ENCODE measurements around the gene UGT1A8.
"Not testable (repeated sequence)": the region's sequence is repeated elsewhere in the genome, so short reads cannot be mapped to it uniquely, and the experiment has no call there.

The UGT1A8 gene

DNA sequence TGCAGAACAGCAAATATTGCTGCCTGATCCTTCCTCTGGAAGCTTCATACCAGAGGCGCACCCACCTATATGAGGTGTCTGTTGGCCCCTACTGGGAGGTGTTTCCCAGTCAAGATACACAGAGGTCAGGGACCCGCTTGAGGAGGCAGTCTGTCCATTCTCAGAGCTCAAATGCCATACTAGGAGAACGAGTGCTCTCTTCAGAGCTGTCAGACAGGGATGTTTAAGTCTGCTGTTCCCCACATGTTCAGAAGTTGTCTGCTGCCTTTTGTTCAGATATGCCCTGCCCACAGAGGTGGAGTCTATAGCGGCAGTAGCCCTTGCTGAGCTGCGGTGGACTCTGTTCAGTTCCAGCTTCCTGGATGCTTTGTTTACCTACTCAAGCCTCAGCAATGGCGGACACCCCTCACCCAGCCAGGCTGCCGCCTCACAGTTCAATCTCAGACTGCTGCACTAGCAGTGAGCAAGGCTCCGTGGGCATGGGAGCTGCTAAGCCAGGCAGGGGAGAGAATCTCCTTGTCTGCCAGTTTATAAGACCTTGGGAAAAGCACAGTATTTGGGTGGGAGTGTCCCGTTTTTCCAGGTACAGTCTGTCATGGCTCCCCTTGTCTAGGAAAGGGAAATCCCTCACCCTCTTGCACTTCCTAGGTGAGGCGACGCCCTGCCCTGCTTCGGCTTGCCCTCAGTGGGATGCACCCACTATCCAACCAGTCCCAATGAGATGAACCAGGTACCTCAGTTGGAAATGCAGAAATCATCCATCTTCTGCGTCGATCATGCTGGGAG lies 119.6 kb downstream of the UGT1A8 start:
- DNase-seq: not testable (repeated sequence)

DNA sequence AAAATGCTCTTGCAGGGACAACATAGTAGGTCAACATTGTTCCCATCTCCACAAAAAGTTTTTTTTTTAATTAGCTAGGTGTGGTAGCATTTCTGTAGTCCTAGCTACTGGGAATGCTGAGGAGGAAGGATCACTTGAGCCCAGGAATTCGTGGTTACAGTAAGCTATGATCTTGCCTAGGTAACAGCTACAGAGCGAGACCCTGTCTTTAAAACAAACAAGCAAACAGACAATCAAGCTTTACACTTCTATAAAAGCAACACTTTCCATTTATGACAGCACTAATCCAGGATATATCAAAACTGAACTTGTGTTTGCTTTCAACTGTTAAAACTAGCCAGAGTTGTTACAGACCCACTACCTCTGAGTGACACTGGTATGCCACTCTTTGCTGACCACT lies 123.4 kb downstream of the UGT1A8 start:
- no peak for DNase-seq

DNA sequence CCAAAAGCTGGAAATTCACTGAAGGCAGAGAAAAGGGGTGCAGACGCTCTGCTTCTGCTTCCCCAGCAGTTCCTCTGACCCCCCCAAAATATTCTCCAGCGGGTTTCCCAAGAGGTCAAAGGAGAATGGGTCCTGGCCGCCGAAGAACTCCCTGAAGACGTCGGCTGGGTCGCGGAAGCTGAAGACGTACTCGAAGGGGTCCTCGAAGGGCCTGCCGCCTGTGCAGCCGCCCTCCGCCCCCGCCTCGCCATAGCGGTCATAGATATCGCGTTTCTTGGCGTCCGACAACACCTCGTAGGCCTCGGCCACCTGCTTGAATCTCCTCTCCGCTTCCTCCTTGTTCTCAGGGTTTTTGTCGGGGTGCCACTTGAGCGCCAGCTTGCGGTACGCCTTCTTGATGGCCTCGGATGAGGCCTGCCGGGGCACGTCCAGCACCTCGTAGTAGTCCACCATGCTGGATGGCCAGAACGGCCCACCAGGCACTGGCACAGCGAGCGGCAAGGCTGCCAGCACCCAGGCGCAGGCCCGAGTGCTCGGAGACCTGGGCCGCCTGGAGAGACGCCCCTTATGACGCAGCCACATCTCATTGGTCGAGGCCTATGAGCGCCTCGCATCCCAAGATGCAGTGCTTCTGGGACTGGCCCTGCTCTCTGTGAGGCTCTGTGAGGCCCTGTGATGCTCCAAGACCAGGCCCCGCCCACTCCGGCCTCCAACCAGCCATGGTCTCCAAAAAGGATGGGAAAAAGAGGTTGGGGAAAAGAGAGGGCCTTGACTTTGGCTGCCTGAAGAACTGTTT lies 126.2 kb downstream of the UGT1A8 start:
- no peak for DNase-seq

DNA sequence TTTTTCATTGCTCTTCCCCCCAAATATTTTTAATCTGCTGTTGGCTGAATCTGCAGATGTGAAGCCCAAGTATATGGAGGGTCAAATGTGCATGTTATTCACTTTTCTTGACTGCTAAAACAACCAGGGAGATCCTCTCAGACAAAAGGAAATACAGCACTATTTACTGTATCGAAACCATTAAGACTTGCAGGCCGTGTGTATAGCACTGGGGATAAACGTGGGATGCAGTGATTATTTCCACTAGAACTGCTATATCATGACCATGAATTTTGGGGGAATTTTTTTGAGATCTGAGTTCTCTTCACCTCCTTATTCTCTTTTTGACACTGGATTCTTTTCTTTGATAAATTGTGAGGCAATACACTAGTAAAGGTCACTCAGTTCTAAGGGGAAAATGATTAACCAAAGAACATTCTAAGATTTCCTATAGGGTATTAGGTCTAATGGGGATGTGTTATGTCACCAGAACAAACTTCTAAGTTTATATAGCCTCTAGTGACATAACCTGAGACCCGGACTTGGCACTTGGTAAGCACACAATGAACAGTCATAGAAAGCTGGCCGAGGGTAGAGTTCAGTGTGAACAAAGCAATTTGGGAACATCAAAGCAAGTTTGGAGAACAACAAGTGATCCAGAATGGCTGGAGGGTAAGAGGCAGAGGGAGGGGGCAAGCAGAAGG lies 127.8 kb downstream of the UGT1A8 start:
- no peak for DNase-seq

DNA sequence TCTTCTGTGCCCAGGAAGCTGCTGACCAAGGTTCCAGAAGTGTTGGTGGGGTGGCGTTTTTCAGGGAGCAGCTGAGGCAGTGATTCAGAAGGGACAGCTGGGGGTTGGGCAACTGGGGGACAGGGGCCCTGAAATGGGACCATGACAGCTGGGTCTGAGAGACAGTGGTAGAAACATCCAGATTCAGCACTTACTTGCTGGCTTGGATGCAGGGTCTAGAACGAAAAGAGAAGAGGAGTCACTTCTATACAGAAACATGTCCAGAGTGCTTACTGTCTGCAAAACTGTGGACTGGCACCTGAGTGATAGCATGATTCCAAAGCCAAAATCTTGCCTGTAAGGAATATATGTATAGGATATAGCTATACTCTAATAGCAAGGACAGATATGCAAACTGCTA lies 128.4 kb downstream of the UGT1A8 start:
- not testable (repeated sequence) for DNase-seq

DNA sequence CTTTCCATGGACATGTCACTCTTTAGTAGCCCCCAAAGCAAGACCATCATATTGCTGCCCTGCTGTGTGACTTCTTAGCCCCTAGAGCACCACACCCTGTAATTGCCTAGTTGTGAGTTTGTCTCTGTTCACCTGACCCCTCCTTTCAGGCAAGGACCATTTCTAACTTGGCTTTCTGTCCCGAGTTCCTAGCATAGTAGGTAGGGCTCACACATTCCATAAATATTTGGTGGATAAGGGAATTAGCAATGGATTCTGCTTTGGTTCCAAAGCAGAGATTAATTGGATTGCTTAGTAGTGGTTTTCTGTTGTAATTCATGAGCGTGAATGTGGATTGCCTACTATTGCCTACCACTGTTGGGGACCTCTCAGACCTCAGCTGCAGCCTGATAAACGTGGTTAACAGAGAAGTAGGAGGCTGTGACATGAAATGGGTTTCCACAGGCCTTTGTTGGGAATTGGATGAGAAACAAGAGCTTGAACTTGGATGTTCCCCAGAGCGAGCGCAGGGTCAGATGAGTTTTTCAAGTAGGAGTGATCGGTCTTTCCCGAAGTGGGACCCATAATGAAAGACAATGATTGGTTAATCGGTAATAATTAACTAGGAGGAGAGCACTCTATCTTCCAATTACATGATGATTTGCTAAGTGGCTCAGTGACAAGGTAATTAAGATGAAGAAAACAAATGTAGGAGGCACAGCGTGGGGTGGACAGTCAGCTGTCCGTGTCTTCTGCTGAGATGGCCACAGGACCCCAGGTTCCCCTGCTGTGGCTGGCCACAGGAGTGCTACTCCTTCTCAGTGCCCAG lies 129.2 kb downstream of the UGT1A8 start:
- DNase-seq: no peak

DNA sequence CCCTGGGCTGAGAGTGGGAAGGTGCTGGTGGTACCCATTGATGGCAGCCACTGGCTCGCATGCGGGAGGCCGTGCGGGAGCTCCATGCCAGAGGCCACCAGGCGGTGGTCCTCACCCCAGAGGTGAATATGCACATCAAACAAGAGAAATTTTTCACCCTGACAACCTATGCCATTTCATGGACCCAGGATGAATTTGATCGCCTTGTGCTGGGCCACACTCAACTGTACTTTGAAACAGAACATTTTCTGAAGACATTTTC lies 129.8 kb downstream of the UGT1A8 start:
- DNase-seq: no peak

DNA sequence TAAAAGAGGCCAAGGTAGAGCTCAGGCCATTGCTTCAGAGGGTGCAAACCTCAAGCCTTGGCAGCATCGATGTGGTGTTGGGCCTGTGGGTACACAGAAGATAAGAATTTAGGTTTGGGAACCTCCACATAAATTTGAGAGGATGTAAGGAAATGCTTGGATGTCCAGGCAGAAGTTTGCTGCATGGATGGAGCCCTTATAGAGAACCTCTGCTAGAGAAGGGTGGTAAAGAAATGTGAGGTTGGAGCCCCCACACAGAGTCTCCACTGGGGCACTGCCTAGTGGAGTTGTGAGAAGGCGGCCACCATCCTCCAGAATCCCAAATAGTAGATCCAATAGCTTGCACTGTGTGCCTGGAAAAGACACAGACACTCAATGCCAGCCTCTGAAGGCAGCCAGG lies 133.3 kb downstream of the UGT1A8 start:
- not testable (repeated sequence) for DNase-seq

DNA sequence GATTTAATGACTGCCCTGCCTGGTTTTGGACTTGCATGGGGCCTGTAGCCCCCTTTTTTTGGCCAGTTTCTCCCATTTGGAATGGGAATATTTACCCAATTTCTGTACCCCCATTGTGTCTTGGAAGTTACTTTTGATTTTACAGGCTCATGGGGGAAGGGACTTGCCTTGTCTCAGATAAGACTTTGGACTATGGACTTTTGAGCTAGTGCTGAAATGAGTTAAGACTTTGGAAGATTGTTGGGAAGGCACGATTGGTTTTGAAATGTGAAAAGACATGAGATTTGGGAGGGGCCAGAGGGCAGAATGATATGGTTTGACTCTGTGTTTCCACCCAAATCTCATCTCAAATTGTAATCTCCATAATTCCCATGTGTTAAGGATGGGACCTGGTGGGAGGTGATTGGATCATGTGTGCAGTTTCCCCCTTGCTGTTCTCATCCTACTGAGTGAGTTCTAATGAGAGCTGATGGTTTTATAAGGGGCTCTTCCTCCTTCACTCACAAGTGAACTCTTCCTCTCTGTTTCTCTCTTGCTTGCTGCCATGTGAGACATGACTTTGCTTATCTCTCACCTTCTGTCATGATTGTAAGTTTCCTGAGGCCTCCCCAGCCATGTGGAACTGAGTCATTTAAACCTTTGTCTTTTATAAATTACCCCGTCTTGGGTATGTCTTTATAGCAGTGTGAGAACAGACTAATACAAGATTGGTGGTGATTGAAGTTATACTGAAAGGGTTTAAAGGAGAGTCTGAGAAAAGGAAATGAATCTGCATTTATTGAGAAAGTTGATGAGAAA lies 134.0 kb downstream of the UGT1A8 start:
- DNase-seq: not testable (repeated sequence)

DNA sequence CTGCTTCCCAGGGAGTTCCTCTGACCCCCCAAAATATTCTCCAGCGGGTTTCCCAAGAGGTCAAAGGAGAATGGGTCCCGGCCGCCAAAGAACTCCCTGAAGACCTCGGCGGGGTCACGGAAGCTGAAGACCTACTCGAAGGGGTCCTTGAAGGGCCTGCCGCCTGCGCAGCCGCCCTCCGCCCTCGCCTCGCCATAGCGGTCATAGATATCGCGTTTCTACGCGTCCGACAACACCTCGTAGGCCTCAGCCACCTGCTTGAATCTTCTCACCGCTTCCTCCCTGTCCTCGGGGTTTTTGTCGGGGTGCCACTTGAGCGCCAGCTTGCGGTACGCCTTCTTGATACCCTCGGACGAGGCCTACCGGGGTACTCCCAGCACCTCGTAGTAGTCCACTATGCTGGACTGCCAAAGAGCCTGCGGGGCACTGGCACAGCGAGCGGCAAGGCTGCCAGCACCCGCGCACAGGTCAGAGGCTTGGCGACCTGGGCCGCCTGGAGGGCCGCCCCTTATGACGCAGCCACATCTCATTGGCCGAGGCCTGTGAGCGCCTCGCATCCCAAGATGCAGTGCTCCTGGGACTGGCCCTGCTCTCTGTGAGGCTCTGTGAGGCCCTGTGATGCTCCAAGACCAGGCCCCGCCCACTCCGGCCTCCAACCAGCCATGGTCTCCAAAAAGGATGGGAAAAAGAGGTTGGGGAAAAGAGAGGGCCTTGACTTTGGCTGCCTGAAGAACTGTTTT lies 137.6 kb downstream of the UGT1A8 start:
- DNase-seq: no peak

DNA sequence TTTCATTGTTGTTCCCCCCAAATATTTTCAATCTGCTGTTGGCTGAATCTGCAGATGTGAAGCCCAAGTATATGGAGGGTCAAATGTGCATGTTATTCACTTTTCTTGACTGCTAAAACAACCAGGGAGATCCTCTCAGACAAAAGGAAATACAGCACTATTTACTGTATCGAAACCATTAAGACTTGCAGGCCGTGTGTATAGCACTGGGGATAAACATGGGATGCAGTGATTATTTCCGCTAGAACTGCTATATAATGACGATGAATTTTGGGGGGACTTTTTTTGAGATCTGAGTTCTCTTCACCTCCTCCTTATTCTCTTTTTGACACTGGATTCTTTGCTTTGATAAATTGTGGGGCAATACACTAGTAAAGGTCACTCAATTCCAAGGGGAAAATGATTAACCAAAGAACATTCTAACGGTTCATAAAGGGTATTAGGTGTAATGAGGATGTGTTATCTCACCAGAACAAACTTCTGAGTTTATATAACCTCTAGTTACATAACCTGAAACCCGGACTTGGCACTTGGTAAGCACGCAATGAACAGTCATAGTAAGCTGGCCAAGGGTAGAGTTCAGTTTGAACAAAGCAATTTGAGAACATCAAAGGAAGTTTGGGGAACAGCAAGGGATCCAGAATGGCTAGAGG lies 139.1 kb downstream of the UGT1A8 start:
- DNase-seq: no peak

DNA sequence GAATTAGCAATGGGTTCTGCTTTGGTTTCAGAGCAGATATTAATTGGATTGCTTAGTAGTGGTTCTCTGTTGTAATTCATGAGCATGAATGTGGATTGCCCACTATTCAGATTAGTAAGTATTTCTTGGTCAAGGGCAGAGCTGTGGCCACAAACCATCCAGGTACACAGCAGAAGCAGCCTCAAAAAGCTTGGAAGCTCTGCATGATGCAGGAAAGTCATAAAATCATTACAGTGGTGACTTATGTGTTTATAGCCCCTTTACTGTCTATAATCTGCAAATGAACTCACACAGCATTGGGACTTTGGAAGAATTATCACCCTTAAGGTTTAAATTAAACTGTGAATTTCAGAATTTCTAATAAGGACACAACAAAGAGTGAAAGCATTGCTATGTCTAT lies 140.7 kb downstream of the UGT1A8 start:
- no peak for DNase-seq

DNA sequence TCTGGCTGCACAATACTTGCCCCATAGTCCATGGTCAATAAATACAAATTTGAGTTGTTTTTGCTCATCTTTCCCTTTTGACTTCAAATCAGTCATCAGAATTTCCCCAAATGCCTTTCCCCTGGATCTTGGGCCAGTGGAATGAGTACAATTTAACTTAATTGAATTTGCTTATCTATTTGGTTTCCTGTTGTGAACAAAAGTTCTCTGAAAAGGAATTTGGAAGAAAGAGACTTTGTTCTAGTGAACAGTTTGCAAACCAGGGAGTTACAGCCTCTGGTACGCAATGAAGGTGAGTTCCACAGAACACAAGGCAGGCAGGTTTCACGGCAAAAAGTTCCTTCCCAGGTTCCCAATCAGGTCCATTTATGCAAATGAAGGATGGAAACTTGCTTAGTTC lies 141.4 kb downstream of the UGT1A8 start:
- no peak for DNase-seq

DNA sequence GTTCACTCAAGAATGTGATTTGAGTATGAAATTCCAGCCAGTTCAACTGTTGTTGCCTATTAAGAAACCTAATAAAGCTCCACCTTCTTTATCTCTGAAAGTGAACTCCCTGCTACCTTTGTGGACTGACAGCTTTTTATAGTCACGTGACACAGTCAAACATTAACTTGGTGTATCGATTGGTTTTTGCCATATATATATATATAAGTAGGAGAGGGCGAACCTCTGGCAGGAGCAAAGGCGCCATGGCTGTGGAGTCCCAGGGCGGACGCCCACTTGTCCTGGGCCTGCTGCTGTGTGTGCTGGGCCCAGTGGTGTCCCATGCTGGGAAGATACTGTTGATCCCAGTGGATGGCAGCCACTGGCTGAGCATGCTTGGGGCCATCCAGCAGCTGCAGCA lies 142.6 kb downstream of the UGT1A8 start, which contains the start of gene UGT1A1:
Gene UGT1A1 (plus strand): TSS at position 228 of the 400 bp plus-strand sequence. CDS start 18 bp downstream, at position 246.
- no peak for DNase-seq

DNA sequence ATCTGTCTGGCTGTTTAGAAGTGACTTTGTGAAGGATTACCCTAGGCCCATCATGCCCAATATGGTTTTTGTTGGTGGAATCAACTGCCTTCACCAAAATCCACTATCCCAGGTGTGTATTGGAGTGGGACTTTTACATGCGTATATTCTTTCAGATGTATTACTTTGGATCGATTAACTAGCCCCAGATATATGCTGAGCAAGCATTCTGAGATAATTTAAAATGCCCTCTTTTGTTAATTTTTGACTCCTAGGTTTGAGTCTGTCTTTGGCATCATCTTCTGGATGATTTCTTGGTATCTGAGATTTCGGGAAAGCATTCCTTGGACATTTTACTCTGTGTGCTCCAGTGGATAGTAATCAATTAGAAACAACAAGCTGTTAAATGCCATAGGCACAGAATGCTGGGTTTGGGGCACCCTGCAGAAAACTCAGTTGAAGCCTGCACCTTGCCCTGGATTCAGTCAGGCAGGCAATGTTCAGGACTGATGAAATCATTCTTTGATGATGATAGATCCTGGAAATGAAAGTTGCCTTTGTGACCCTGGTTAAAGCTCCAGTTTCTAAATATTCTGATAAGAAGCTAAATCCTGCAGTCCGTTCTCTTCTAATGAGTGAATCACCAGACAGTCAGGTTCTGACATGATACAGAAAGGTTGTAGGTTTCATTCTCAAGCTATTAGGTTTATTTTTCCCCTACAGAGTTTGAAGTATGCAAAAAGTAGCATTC lies 143.8 kb downstream of the UGT1A8 start:
- DNase-seq: no peak

DNA sequence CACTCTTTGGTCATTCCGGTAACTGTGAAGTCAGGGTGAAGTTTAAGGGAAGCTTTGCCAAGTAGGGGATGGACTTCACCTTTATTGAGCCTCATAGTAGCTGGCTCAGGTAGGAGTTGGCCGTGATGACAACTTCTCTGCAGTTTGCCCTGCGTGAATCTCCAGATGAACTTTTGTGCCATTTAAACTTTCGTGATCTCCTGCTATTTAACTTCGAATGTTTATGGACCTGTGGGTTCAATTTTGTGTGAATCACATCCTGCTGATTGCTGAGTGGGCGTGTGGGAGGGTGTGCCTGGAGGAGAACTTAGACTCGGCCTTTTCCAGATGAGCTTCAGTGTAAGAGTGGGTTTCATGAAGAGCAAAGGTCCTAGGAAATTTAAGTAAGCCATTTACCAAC lies 146.8 kb downstream of the UGT1A8 start:
- no peak for DNase-seq

DNA sequence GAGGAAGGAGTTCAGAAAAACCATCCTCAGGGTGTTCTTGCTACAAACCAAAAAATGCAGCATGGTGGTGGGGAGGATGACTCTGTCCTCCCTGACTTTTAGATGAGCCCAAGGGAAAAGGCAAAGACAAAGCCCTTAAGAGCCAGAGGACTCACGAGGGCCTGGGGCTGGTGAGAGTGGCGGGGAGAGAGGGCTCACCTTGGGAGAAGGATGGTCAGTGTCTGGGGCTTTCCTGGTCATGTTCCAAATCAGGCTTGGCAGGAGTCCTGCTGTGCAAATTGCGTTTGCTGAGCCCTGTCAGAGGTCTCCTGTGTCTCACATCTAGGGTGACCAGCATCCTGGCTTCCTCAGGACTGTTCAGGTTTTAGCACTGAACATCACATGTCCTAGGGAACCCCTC lies 147.3 kb downstream of the UGT1A8 start:
- DNase-seq: no peak

DNA sequence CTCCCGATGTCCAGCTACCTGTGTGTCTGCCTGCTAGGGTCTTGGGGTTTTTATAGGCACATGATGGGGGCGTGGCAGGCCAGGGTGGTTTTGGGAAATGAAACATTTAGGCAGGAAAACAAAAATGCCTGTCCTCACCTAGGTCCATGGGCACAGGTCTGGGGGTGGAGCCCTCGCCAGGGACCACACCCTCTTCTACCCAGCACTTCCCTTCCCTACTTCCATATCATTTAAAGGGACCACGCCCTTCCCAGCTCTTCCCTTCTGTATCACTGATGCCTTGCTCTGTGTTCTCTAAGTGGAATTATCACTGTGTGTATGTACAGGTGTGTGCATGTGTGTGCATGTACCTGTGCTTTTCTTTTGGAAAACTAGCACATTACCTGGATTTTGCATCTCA lies 149.0 kb downstream of the UGT1A8 start:
- DNase-seq: no peak

DNA sequence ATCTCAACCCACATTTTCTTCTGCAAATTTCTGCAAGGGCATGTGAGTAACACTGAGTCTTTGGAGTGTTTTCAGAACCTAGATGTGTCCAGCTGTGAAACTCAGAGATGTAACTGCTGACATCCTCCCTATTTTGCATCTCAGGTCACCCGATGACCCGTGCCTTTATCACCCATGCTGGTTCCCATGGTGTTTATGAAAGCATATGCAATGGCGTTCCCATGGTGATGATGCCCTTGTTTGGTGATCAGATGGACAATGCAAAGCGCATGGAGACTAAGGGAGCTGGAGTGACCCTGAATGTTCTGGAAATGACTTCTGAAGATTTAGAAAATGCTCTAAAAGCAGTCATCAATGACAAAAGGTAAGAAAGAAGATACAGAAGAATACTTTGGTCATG lies 150.6 kb downstream of the UGT1A8 start:
- DNase-seq: no peak

DNA sequence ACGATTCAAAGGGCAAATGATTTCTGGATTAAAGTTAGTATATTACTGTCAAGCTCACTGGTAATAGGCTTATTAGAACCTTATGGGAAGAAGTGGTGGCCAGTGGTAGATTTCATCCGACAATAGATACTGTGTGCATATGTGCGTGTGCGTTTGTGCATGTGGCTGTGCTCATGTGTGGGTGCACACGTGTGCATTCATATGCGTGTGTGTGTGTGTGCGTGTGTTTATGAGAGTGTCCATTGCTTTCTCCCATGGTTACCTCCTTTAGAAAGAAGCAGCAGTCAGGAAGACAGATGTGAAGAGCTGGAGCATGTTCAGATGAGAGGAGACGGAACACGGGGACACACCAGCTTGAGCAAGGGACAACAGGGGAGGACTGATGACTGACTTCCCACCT lies 151.8 kb downstream of the UGT1A8 start:
- no peak for DNase-seq

Data from central memory CD4-positive, alpha-beta T cell (primary cell).